GM12878 (cell line): ENCODE measurements around the gene MEF2D. TPM values are rescaled to one million over a fixed set of nuclear protein-coding genes. Genes with fewer than 3 reads are reported as not detected.
A peak's percentile ranks its signal among the peaks of the same experiment; 100 is the strongest.

Experiments
- ATAC-seq: fragments of 200-7000 bp; cut with Tn5 transposase; 3 replicates; pipeline ENCODE4 v1.9.1; 2020; ENCODE audit warnings: mild to moderate bottlenecking, moderate library complexity
- BruUV-seq: library from RNA; stranded (reverse); fragments of 400-500 nt; replicated peaks from 2 replicates; lab custom pipeline; 2021; lab: Mats Ljungman, UMichigan
- CTCF ChIA-PET: fragments of 300-600 bp; sonication (Branson Sonifier 250); formaldehyde crosslinking; extraction: SDS; loops from one replicate; lab custom pipeline; 2021; ENCODE audit warnings: inconsistent platforms; lab: Yijun Ruan, JAX
- POLR2A ChIA-PET: fragments of 350-600 bp; formaldehyde crosslinking; extraction: SDS; loops from one replicate; lab custom pipeline; 2021; ENCODE audit warnings: inconsistent platforms; lab: Charles Lee
- RAD21 ChIA-PET: fragments of 300-600 bp; sonication (Branson Sonifier 250); formaldehyde crosslinking; loops from one replicate; lab custom pipeline; 2023; ENCODE audit warnings: antibody characterized with exemption; ENCODE audit not compliant: unreplicated experiment; lab: Charles Lee
- SMC1A ChIA-PET: fragments of 300-600 bp; sonication (Branson Sonifier 250); formaldehyde crosslinking; loops from one replicate; lab custom pipeline; 2023; ENCODE audit not compliant: unreplicated experiment, uncharacterized antibody; lab: Charles Lee
- DNase-seq: peaks from one replicate; pipeline ENCODE4 v3.0.0-alpha.2; 2011; ENCODE audit warnings: low read depth, low spot score
- FAIRE-seq: peaks from 3 replicates; lab custom pipeline; 2011; peaks lifted over from hg19 to GRCh38; lab: Jason Lieb, UNC
- H2AFZ ChIP-seq: 2 replicates; pipeline ENCODE4 v1.6.0; 2011; ENCODE audit warnings: low read depth, low read length, control low read depth; ENCODE audit not compliant: control insufficient read depth
- H3K27ac ChIP-seq: 2 replicates; pipeline ENCODE4 v1.5.1; 2011; ENCODE audit warnings: control low read depth; ENCODE audit not compliant: control insufficient read depth, insufficient read depth
- H3K27me3 ChIP-seq, 2 experiments: replicated peaks in 1 of 2; 2 replicates each; pipeline versions ENCODE4 v1.6.0 to v1.6.1; 2011; ENCODE audit warnings: low read length in 1 of 2; ENCODE audit not compliant: control insufficient read depth in 2 of 2, insufficient read depth in 2 of 2
- H3K36me3 ChIP-seq, 2 experiments: 2 replicates each; pipeline ENCODE4 v1.5.1; 2011; ENCODE audit warnings: low read length in 1 of 2; ENCODE audit not compliant: control insufficient read depth in 2 of 2, insufficient read depth in 2 of 2
- H3K4me1 ChIP-seq: 2 replicates; pipeline ENCODE4 v1.6.1; 2011; ENCODE audit warnings: mild to moderate bottlenecking, low read length, moderate library complexity, mixed read lengths; ENCODE audit not compliant: control insufficient read depth, insufficient read depth
- H3K4me2 ChIP-seq: 2 replicates; pipeline ENCODE4 v1.6.0; 2011; ENCODE audit warnings: control low read depth; ENCODE audit not compliant: control insufficient read depth, insufficient read depth
- H3K4me3 ChIP-seq: fragments of 200-600 bp; sonication (generic); 2 replicates; pipeline ENCODE4 v1.5.1; 2016
- H3K79me2 ChIP-seq: 2 replicates; pipeline ENCODE4 v1.6.0; 2011; ENCODE audit warnings: low read length; ENCODE audit not compliant: control insufficient read depth, insufficient read depth
- H3K9ac ChIP-seq: 2 replicates; pipeline ENCODE4 v1.8.0; 2011; ENCODE audit warnings: low read length, control low read depth, mixed read lengths; ENCODE audit not compliant: control insufficient read depth, insufficient read depth
- H3K9me3 ChIP-seq: replicated peaks from 3 replicates; pipeline ENCODE4 v1.5.1; 2011; ENCODE audit warnings: mild to moderate bottlenecking, low read length; ENCODE audit not compliant: control insufficient read depth, insufficient read depth
- H4K20me1 ChIP-seq: 2 replicates; pipeline ENCODE4 v1.6.0; 2011; ENCODE audit not compliant: control insufficient read depth, insufficient read depth
- E2F4 ChIP-seq: IDR thresholded peaks from 2 replicates; pipeline ENCODE4 v1.6.1; 2012; ENCODE audit warnings: low read depth, low read length, improper control_type of control experiment
- HDAC6 ChIP-seq: fragments of 200-600 bp; sonication (generic); IDR thresholded peaks from one replicate; pipeline ENCODE4 v1.8.0; 2017; ENCODE audit warnings: antibody characterized with exemption; ENCODE audit not compliant: unreplicated experiment
- JUNB ChIP-seq: IDR thresholded peaks from 2 replicates; pipeline ENCODE4 v1.6.1; 2016; ENCODE audit warnings: antibody characterized with exemption, mild to moderate bottlenecking
- KAT2A ChIP-seq: conservative IDR thresholded peaks from 2 replicates; pipeline ENCODE4 v1.6.1; 2011; ENCODE audit warnings: low read depth, low read length; ENCODE audit not compliant: control insufficient read depth
- KDM1A ChIP-seq: fragments of 200-600 bp; sonication (generic); IDR thresholded peaks from 2 replicates; pipeline ENCODE4 v1.6.1; 2016; ENCODE audit warnings: borderline replicate concordance
- MEF2B ChIP-seq: fragments of 450-650 bp; IDR thresholded peaks from 2 replicates; pipeline ENCODE4 v1.6.1; 2018; ENCODE audit warnings: mild to moderate bottlenecking, moderate library complexity; ENCODE audit not compliant: partially characterized antibody, poor library complexity, severe bottlenecking
- MYB ChIP-seq: fragments of 150-350 bp; IDR thresholded peaks from 2 replicates; pipeline ENCODE4 v1.6.1; 2014; ENCODE audit warnings: mild to moderate bottlenecking, low read depth, low read length, borderline replicate concordance
- NBN ChIP-seq: fragments of 450-650 bp; IDR thresholded peaks from 2 replicates; pipeline ENCODE4 v1.6.1; 2016
- NFYB ChIP-seq: IDR thresholded peaks from 2 replicates; pipeline ENCODE4 v1.6.1; 2011; ENCODE audit warnings: low read depth, mild to moderate bottlenecking, low read length, improper control_type of control experiment, moderate library complexity; ENCODE audit not compliant: insufficient read depth
- PML ChIP-seq: IDR thresholded peaks from 2 replicates; pipeline ENCODE4 v1.6.1; 2012; ENCODE audit warnings: low read length, inconsistent platforms
- RBBP5 ChIP-seq: fragments of 200-600 bp; sonication (generic); conservative IDR thresholded peaks from 2 replicates; pipeline ENCODE4 v1.6.1; 2016
- RUNX3 ChIP-seq: IDR thresholded peaks from 2 replicates; pipeline ENCODE4 v1.6.1; 2012; ENCODE audit warnings: low read length, inconsistent platforms
- SMAD1 ChIP-seq: fragments of 450-650 bp; IDR thresholded peaks from 2 replicates; pipeline ENCODE4 v1.6.1; 2018; ENCODE audit warnings: mild to moderate bottlenecking, low read depth; ENCODE audit not compliant: partially characterized antibody
- STAT3 ChIP-seq: IDR thresholded peaks from 2 replicates; pipeline ENCODE4 v1.6.1; 2011; ENCODE audit warnings: low read depth, low read length, improper control_type of control experiment
- SUZ12 ChIP-seq: fragments of 200-600 bp; sonication (generic); IDR thresholded peaks from one replicate; pipeline ENCODE4 v1.6.1; 2018; ENCODE audit warnings: antibody characterized with exemption, mild to moderate bottlenecking; ENCODE audit not compliant: unreplicated experiment
- TCF3 ChIP-seq: IDR thresholded peaks from 2 replicates; pipeline ENCODE4 v1.6.1; 2012; ENCODE audit warnings: low read depth, mild to moderate bottlenecking, low read length, borderline replicate concordance; ENCODE audit not compliant: insufficient read depth
- YY1 ChIP-seq: IDR thresholded peaks from 2 replicates; pipeline ENCODE4 v1.6.1; 2011; ENCODE audit warnings: low read depth, mild to moderate bottlenecking, low read length
- ZNF217 ChIP-seq: fragments of 450-650 bp; IDR thresholded peaks from 2 replicates; pipeline ENCODE4 v1.6.1; 2017; ENCODE audit warnings: antibody characterized with exemption, mild to moderate bottlenecking
- whole genome bisulfite sequencing: methylation state at CpG from one replicate; pipeline ENCODE4 v1.1.6; 2016; ENCODE audit warnings: low lambda C conversion rate; ENCODE audit not compliant: insufficient replicate concordance, insufficient coverage; ENCODE audit errors: missing lambda C conversion rate; 5-methylcytosine and 5-hydroxymethylcytosine counted together
- in situ Hi-C: fragments of 300-500 bp; cut with MboI; formaldehyde crosslinking; loops from 9 replicates; pipeline ENCODE4 v1.14.3; 2018; ENCODE audit warnings: mixed read lengths
- intact Hi-C: fragments of 100-400 bp; cut with micrococcal nuclease; formaldehyde crosslinking; loops from one replicate; pipeline ENCODE4 v1.14.2; 2022; ENCODE audit not compliant: unreplicated experiment
- polyA plus RNA-seq, 11 experiments: library from polyadenylated mRNA; depleted of rRNA in 4 of 11; unstranded in 6 of 11; stranded (reverse) in 5 of 11; fragments of >200 nt; fragmentation: Nextera tagmentation in 4 of 11; fragmentation: Illumina TruSeq in 1 of 11; extraction: Ambion mirVana in 4 of 11; extraction: Trizol in 1 of 11; gene quantifications; 1 replicate in 1 of 11; 2 replicates in 10 of 11; pipeline versions ENCODE4 v1.2.1 to v1.2.3, GENCODE V29; 2011 to 2016; ENCODE audit warnings: inconsistent platforms in 2 of 11, missing spikeins in 2 of 11, low read depth in 1 of 11
- total RNA-seq, 4 experiments: library from RNA; depleted of rRNA in 3 of 4; stranded (reverse); fragments of >200 nt in 3 of 4; fragmentation: Illumina TruSeq in 1 of 4; extraction: Trizol in 1 of 4; gene quantifications; 2 replicates each; pipeline versions ENCODE4 v1.2.1 to v1.2.3, GENCODE V29; 2013 to 2021

The MEF2D gene
- total and polyA plus RNA-seq, 10 of the 15 experiments (the other 5 are each of a cell fraction or from before 2014, with no cell fraction given), result 0.61 to 53.0 (median 15.2) TPM

GRCh38 chr1:156433032-156433431 lies 67.5 kb downstream of the MEF2D start:
- RAD21 ChIA-PET, result interaction anchor here (1.0 kb wide), 2 partner anchors 13 to 48 kb away, joined by 3 to 4 read pairs; no protein-coding TSS in a partner anchor
- no peak for ATAC-seq
- 5% methylated on average over 4 of the region's 4 CpGs for WGBS
- no peaks in the 10 kb centered on the region; the same call in none of the 2 replicates for H3K4me1 ChIP-seq
- TF ChIP-seq SUZ12 (no peak), MYB (no peak), YY1 (no peak), HDAC6 (no peak)
- peak; percentile 7 for FAIRE-seq
- no peak overlapping the region for H3K27ac ChIP-seq
- H3K27me3 ChIP-seq, result peaks cover 30 to 44% of the 10 kb centered on the region in 2 experiments
- no peaks in the 10 kb centered on the region for H3K9me3 ChIP-seq
- H3K4me3 ChIP-seq, result no peak overlapping the region
- DNase-seq, result no peak
- no peaks in the 10 kb centered on the region for H3K36me3 ChIP-seq
- CTCF ChIA-PET, result interaction anchor here (0.9 to 1.6 kb wide), 7 partner anchors 9 to 48 kb away, joined by 3 to 13 read pairs (median 4); no protein-coding TSS in a partner anchor
- intact Hi-C loops (no loop called here), in situ Hi-C loops (no loop called here)
- no peak overlapping the region for H2AFZ ChIP-seq
- no TSS peak for BruUV-seq
- H3K4me2 ChIP-seq, result no peak overlapping the region
- H3K9ac ChIP-seq, result no peak overlapping the region
- POLR2A ChIA-PET, result interaction anchor here (0.5 kb wide), 1 partner anchor 54 kb away, joined by 3 read pairs; no protein-coding TSS in a partner anchor
- SMC1A ChIA-PET, result interaction anchor here (1.8 to 2.5 kb wide), 2 partner anchors 12 to 47 kb away, joined by 11 to 13 read pairs; no protein-coding TSS in a partner anchor
- no peaks in the 10 kb centered on the region; the same call in 1 of the 2 replicates for H4K20me1 ChIP-seq
- no peaks in the 10 kb centered on the region for H3K79me2 ChIP-seq

GRCh38 chr1:156432669-156433018 lies 67.9 kb downstream of the MEF2D start:
- no TSS peak for BruUV-seq
- FAIRE-seq, result no peak

More at GRCh38 chr1:156432669-156433018, 67.9 kb downstream of the MEF2D start:
- ChIA-PET RAD21 (interaction anchor here (1.0 kb wide), 2 partner anchors 13 to 47 kb away, joined by 3 to 4 read pairs; no protein-coding TSS in a partner anchor), CTCF (interaction anchor here (0.7 to 1.6 kb wide), 7 partner anchors 9 to 139 kb away, joined by 3 to 12 read pairs (median 4); no protein-coding TSS in a partner anchor), POLR2A (interaction anchor here (0.5 kb wide), 1 partner anchor 55 kb away, joined by 3 read pairs; no protein-coding TSS in a partner anchor), SMC1A (interaction anchor here (1.8 to 2.5 kb wide), 2 partner anchors 13 to 47 kb away, joined by 11 to 13 read pairs; no protein-coding TSS in a partner anchor)
- in situ Hi-C loops (no loop called here), intact Hi-C loops (no loop called here)
- TF ChIP-seq E2F4 (no peak), JUNB (no peak), ZNF217 (no peak), PML (no peak), MYB (no peak), KDM1A (no peak), SMAD1 (no peak), KAT2A (no peak), NBN (no peak), MEF2B (no peak), NFYB (no peak), TCF3 (no peak), STAT3 (no peak), RUNX3 (no peak), RBBP5 (no peak)
- H3K9ac ChIP-seq, result no peak overlapping the region
- WGBS, result 21% methylated on average over 11 of the region's 11 CpGs
- H2AFZ ChIP-seq, result no peak overlapping the region
- no peaks in the 10 kb centered on the region for H3K9me3 ChIP-seq
- ATAC-seq (no peak), DNase-seq (no peak)
- H3K27ac ChIP-seq, result no peak overlapping the region
- no peaks in the 10 kb centered on the region for H3K79me2 ChIP-seq
- H3K27me3 ChIP-seq, result peaks cover 30 to 44% of the 10 kb centered on the region in 2 experiments
- H3K4me1 ChIP-seq, result no peaks in the 10 kb centered on the region; the same call in none of the 2 replicates
- H3K36me3 ChIP-seq, result no peaks in the 10 kb centered on the region
- H3K4me3 ChIP-seq, result no peak overlapping the region
- H4K20me1 ChIP-seq, result no peaks in the 10 kb centered on the region; the same call in 1 of the 2 replicates
- H3K4me2 ChIP-seq, result no peak overlapping the region
